LNCaP clone FGC (cell line): ENCODE results near the gene MT1X.
A peak's percentile ranks its signal among the peaks of the same experiment; 100 is the strongest.

Source experiments
- DNase-seq: peaks from one replicate; pipeline ENCODE4 v3.0.0-alpha.2; 2011; ENCODE audit warnings: low read depth
- H3K4me3 ChIP-seq: 2 replicates; pipeline ENCODE4 v1.5.1; 2011; ENCODE audit warnings: mild to moderate bottlenecking, low read depth, low read length, control low read depth
- TF ChIP-seq, protein P1 (sequence below): IDR thresholded peaks from 2 replicates; pipeline ENCODE4 v1.5.1; 2012; ENCODE audit warnings: mild to moderate bottlenecking; ENCODE audit not compliant: control insufficient read depth, insufficient read depth; ENCODE audit errors: extremely low read depth

The MT1X gene

DNA sequence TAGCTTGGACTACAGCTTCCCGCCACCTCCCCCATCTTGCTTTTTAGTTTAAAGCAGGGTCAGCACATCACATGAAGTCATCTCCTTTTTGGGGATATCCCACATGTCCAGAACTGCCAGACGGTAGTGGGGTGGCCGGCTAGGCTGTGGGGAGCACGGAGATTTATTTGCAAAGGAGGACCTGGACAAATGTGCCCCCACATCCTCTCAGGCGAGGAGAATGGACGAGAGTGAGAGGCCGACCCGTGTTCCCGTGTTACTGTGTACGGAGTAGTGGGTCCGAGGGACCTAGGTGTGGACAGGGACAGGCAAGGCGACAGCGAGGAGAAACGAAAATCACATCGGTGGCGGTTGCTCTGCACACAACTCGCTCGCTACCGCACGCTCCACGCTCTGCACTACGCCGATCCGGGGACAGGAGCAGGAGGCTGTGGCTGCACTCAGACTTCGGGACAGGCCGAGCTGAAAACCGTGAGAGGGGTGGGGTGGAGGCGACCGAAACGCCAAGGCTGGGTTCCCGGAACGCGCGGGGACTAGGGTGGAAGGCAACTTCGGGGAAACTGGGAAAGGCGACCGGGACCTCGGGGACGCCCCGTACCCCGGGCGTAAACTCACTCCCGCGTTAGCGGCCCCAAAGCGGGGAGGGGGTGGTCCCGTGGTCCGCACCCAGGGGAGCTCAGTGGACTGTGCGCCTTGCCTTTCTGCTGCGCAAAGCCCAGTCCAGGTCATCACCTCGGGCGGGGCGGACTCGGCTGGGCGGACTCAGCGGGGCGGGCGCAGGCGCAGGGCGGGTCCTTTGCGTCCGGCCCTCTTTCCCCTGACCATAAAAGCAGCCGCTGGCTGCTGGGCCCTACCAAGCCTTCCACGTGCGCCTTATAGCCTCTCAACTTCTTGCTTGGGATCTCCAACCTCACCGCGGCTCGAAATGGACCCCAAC, 44.2 kb upstream of the MT1X start, which contains the start of gene MT1A:
TSS of gene MT1A (plus strand) at position 853 of the 937 bp plus-strand sequence. CDS start at position 926, 73 bp downstream.
- TF ChIP-seq, protein P1, sequence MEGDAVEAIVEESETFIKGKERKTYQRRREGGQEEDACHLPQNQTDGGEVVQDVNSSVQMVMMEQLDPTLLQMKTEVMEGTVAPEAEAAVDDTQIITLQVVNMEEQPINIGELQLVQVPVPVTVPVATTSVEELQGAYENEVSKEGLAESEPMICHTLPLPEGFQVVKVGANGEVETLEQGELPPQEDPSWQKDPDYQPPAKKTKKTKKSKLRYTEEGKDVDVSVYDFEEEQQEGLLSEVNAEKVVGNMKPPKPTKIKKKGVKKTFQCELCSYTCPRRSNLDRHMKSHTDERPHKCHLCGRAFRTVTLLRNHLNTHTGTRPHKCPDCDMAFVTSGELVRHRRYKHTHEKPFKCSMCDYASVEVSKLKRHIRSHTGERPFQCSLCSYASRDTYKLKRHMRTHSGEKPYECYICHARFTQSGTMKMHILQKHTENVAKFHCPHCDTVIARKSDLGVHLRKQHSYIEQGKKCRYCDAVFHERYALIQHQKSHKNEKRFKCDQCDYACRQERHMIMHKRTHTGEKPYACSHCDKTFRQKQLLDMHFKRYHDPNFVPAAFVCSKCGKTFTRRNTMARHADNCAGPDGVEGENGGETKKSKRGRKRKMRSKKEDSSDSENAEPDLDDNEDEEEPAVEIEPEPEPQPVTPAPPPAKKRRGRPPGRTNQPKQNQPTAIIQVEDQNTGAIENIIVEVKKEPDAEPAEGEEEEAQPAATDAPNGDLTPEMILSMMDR: no peak
- no peak for DNase-seq
- no peak within 1 kb of the TSS for H3K4me3 ChIP-seq

DNA sequence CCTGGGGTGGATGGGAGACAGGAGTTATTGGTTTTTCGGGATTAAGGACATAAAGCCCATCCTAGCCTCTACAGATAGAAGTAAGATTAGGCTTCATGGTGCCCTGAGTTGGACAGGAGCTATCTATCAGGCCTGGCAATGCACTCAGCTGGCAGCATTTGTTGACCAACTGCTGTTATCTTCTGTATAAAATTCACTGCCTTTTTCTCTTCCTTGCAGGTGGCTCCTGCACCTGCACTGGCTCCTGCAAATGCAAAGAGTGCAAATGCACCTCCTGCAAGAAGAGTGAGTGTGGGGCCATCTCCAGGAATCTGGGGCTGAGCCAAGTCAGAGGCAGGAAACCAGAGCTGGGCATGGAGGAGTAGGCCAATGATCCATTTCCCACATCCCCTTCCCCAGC, 43.2 kb upstream of the MT1X start:
- TF ChIP-seq, protein P1: no peak
- peak; percentile 42 for DNase-seq
- no peak overlapping the region for H3K4me3 ChIP-seq

DNA sequence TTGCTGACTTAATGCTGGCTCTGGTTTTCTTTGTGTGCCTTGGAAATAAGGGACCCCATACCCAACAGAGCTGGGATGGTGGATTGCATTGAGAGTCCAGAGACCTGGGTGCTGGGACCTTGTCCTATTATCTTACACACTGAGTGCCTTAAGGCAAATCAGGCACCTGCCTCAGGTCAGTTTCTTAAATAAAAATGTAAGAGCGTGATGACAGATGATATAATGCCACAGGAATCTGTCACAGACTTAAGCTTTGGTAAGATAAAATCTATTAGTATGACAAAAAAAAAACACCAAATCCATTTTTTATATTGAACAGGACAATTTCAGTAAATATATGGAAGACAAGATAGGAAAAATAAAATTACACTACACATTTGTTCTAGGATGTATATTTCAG, 42.2 kb upstream of the MT1X start:
- TF ChIP-seq, protein P1: no peak
- no peak overlapping the region for H3K4me3 ChIP-seq
- DNase-seq: no peak

DNA sequence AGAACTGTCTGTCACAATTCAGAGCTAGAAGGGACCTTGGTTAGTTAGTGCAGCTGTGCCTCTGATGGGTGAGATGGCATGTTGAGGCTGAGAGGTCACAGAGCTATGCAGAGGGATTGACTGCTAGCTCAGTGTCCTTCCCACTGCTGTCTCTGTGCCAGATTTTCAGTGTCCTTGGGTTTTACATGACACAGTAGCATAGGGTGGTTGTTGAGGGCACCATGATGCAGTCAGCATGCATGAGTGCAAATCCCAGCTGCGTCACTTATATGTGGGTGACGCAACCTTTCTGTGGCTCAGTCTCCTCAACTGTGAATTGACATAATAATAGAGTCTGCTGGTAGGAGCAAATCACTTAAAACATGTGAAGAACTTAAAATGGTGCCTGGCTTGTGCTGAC, 41.1 kb upstream of the MT1X start:
- DNase-seq: no peak
- no peak overlapping the region for H3K4me3 ChIP-seq
- TF ChIP-seq, protein P1: no peak

DNA sequence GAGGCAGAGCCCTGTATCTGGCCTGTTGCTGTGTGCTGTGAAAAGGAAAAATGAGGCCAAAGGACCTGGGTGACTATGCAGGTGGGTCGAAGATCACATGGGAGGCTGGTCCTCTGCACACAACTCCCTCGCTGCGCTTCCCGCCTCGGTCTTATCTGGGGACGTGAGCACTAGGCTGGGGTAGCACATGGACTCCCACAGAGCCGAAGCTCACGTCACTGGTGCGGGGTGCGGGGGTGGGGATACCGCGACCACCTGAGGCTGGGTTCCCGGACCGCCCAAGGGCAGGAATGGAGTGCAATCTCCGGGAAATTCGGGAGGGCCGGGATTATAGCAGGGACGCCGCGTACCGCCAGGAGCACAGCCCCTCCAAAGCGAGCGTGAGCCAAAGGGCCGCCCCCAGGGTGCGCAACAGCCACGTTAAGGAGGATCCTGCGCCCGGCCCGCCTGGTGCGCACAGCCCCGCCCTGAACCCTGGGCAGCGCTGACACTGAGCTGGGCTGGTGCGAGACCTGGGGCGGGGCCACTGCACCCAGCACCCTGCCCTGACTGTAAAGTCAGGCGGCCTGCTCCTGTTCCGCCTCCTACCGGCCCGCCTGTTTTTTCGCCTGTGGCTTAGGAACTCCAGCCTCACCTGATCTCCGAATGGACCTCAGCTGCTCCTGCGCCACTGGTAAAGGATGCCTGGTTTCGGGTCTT, 39.0 kb upstream of the MT1X start:
- TF ChIP-seq, protein P1: peak; percentile 58
- DNase-seq: peak; percentile 63
- H3K4me3 ChIP-seq: peak overlapping the region; percentile 40

DNA sequence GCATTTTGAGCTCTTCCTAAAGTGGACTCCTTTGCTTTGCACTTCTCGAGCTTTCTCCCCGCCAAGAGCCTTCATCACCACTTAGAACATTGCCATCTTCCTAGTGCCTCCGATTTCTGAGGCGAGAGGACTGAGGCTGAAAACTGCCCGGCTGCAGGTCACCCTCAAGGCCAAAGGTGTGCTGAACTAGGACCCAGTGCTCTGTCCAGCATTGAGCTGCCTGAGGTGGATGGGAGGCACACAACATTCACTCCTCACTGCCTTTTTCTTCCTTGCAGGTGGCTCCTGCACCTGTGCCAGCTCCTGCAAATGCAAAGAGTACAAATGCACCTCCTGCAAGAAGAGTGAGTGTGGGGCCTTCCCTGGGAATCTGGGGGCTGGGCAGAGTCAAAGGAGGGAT, 38.4 kb upstream of the MT1X start:
- TF ChIP-seq, protein P1: no peak
- H3K4me3 ChIP-seq: peak overlapping the region; percentile 40
- no peak for DNase-seq

DNA sequence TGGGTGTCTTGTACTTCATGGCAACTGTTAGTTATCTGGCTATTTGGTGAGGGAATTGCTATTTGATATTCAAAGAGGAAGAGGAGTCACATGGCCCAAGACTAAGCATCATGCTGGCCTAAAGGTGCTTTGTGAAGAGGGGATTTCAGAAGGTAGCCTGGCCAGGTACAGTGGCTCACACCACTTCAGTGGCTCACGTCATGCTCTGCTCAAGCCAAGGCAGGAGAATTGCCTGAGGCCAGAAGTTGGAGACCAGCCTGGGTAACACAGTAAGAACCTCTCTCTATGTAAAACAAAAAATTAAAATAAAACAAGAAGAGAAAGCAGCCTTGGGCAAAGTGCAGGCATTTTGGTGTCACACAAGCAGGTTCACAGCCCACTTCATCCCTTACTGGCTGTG, 37.0 kb upstream of the MT1X start:
- DNase-seq: no peak
- TF ChIP-seq, protein P1: no peak
- no peak overlapping the region for H3K4me3 ChIP-seq
